HG03571 (cell line): ENCODE results near the gene EPHX1.
"Not testable (repeated sequence)": the region's sequence is repeated elsewhere in the genome, so short reads cannot be mapped to it uniquely, and the experiment has no call there.

Experiments used
- ATAC-seq: cut with Tn5 transposase; IDR thresholded peaks from one replicate; pipeline ENCODE4 v1.9.1; 2021; ENCODE audit not compliant: unreplicated experiment

Gene EPHX1

DNA sequence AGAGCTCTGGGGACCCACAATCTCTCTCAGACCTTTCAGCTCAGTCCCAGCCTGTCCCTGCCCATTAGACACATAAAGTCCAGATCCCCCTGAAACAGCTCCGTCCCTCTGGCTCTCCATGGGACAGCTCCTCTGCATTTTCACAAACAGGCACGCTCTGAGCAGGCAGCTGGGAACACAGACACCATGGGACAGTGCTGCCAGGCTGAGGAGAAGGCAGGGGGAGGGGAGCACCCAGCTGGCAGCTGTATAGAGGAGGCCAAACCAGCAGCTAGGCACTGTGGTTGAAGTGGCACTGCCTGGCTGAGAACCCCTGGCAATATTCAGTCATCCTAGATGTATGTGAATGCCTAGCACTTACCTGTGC is 70.3 kb downstream of the EPHX1 start:
- no peak for ATAC-seq

- no peak for ATAC-seq
Observed at GRCh38 chr1:225880636-225881035, 70.7 kb downstream of the EPHX1 start.

DNA sequence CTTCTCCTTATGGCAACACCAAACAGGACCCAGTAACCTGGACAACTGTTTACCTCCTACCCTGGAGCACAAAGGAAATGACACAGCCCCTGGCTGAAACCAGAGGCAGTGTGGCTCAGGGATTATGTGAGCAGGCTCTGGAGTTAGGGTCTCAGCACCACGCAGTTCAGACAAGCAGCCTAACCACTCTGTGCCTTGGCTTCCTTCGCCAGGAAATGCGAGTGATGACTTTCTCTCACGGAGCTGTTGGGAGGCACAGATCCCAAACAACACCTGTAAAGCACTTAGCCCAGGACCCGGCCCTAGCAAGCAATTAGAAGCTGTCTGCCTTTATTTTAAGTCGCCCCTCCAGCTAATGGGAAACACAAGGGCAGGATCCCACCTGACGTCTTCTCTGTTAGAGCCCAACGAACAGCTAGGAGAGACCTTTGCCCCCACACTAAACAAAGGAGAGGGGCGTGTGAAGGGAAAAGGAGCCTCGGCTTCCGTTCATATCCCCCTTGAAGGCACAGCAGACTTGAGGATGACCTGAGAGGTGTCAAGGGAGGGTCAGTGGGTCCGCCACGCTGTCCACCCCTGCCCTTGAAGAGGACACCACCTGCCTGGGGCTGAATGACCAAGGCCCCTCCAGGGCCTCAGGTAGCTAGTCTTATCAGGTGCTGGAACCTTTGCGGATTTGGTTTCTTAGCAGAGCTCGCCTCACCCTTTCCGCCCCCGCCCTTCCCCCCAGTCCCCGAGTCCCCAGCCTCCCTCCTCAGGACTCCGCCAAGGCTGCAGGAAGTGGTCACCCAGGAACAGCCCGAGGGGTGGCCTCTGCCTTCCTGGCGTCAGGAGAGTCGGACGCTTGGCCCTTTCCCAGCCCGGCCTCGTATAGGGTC is 71.4 kb downstream of the EPHX1 start:
- ATAC-seq, result no peak

- ATAC-seq, result peak; percentile 59
Observed at GRCh38 chr1:225881959-225882693, 72.2 kb downstream of the EPHX1 start, which contains the start of gene TMEM63A. TMEM63A (minus strand) TSS chr1:225882380; CDS start chr1:225877580, 4,800 bp downstream.

- ATAC-seq, result peak; percentile 29
Observed at GRCh38 chr1:225882694-225883615, 73.0 kb downstream of the EPHX1 start.

DNA sequence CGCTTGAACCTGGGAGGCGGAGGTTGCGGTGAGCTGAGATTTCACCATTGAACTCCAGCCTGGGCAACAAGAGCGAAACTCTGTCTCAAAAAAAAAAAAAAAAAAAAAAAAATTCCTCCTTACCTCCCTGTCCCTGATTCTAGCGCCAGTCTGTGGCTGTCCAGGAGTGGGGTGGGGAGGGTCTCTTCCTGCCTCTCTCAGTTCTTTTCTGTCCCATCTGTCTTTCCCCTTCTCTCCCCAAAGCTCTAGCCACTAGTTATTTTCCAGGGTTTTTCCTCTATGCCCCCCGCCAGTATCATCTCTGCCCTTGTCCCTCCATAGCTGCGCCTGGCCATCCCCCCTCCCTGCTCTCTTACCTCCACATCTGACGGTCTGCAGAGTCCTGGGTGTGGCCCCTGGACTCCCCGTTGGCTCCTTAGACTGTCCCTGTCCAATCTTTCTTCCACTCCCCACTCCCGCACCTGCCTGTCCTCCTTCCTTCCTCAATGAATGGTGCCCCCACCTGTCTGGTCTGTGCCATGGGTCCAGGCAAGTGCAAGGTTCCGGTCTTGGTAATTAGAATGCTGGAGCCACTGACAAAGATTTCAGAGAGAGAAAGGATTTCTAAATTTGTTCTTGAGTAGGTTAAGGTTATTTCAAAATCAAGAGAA is 73.8 kb downstream of the EPHX1 start:
- no peak for ATAC-seq

- ATAC-seq, result no peak
Observed at GRCh38 chr1:225885336-225885735, 75.4 kb downstream of the EPHX1 start.

- no peak for ATAC-seq
Observed at GRCh38 chr1:225886159-225887029, 76.5 kb downstream of the EPHX1 start.

GRCh38 chr1:225887030-225887314 is 77.0 kb downstream of the EPHX1 start:
- no peak for ATAC-seq

DNA sequence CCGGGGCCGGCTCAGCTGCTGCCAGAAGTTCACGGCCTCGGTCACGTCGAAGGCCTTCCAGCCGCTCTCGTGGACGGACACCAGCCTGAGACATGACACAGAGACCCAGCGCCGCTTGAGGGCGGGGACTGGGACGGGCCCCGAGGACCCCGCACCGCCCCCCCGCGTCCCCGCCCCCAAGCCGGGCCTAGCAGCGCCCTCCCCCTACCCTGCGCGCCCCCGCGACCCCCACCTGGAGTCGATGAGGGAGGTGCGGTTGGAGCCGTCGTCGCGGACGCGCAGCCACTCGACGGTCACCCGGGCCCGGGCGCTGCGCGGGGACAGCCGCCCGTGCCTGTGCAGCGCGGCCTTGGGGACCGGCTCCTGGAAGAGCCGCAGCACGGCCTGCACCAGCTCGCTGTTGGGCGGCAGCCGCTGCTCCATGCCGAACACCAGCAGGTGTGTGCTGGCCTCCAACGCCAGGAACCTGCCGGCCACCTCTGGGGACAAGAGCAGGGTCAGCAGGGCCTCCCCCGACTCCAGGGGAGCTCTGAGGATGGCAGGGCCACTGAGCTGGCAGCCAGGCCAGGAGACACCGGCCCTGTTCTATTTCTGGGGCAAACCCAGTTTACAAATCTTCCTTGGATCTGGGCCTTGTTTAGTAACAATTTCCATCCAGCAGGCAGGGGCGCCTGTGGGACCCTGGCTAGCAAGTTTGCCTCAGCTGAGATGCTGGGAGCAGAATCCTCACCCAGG is 77.8 kb downstream of the EPHX1 start:
- ATAC-seq, result not testable (repeated sequence)

DNA sequence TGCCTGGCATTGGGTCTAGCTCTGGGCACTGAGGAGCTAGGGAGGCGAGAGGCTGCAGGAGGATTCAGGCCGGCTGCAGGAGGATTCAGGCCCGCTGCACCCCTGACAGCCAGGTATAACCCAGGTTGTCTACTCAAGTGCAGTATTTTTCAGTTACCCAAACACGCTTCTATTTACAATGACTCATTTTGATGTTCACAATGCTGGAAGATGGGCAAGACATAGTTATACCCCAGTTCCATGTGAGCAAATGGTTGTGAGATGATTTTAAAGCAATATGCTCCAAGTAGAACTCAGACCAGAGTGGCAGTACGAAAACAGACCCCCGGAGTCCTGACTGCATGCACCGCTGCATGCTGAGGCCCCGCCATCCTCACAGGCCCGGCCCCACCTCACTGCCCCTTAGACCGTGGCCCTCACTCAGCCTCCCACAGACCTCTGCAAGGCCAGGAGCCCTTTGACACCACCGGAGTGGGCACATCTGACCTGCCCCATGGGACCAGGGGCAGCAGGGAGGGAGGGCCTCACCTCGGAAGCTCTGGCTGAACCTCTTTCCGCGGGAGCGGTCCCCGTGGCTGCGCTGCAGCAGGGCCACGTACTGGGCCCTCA is 78.5 kb downstream of the EPHX1 start:
- ATAC-seq, result no peak

GRCh38 chr1:225888898-225889601 is 79.1 kb downstream of the EPHX1 start, which contains the start of gene LEFTY1:
LEFTY1 (minus strand) TSS chr1:225889146; CDS start chr1:225889066, 80 bp downstream.
- no peak for ATAC-seq

- no peak for ATAC-seq
Observed at GRCh38 chr1:225889743-225890142, 79.8 kb downstream of the EPHX1 start.

- no peak for ATAC-seq
Observed at GRCh38 chr1:225890346-225891228, 80.7 kb downstream of the EPHX1 start.

DNA sequence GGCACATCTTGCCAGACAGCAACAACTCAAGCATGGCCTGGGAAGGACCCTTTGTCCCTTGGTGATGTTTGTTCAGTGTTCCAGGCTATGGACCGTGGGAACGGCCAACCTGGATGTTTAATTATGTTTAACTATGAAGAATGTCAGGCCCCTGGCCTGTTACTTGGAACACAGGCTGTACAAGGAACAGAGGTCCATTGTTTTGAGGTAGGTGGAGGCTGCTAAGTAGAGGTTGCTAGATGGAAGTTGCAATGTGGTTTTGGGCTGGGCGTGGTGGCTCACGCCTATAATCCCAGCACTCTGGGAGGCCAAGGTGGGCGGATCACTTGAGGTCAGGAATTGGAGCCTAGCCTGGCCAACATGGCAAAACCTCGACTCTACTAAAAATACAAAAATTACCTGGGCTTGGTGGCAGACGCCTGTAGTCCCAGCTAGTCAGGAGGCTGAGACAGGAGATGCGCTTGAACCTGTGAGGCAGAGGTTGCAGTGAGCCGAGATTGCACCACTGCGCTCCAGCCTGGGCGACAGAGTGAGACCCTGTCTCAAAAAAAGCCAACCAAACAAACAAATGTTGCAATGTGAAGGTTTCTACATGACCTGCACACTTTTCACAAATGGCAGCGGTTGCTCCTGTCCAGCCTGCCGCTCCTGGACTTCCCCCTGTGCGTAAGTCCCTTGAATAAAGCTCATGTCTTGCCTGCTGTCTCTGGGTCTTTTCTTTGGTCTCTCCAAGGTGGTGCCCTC is 81.5 kb downstream of the EPHX1 start:
- ATAC-seq, result no peak

GRCh38 chr1:225892307-225892706 is 82.4 kb downstream of the EPHX1 start:
- no peak for ATAC-seq
